Hippocampal formation (tissue), 2 donors: ENCODE results near the gene CCDC149.
A peak's percentile ranks its signal among the peaks of the same experiment; 100 is the strongest.

Experiments
- DNase-seq, 2 donors: peaks; one replicate each; lab custom pipeline; 2025; lab: John Stamatoyannopoulos, UW

CCDC149 gene

GRCh38 chr4:24802648-24803047, 110.2 kb downstream of the CCDC149 start:
- no peak for DNase-seq

GRCh38 chr4:24801136-24801855, 111.5 kb downstream of the CCDC149 start:
- DNase-seq: no peak

GRCh38 chr4:24800325-24800895, 112.4 kb downstream of the CCDC149 start:
- DNase-seq: no peak

GRCh38 chr4:24799544-24800324, 113.1 kb downstream of the CCDC149 start:
- no peak for DNase-seq

GRCh38 chr4:24799196-24799543, 113.7 kb downstream of the CCDC149 start:
- DNase-seq: no peak

- DNase-seq: no peak
Observed at GRCh38 chr4:24798036-24798610, 114.7 kb downstream of the CCDC149 start.

GRCh38 chr4:24796620-24797019, 116.2 kb downstream of the CCDC149 start:
- no peak for DNase-seq

GRCh38 chr4:24795666-24796381, 117.0 kb downstream of the CCDC149 start:
- no peak for DNase-seq

- DNase-seq: peak in 1 of 2 donors; percentile 13
Observed at GRCh38 chr4:24794916-24795665, 117.8 kb downstream of the CCDC149 start, which contains the start of gene SOD3. SOD3 (plus strand) TSS chr4:24795573; CDS start chr4:24799522, 3,949 bp downstream.

- no peak for DNase-seq
Observed at GRCh38 chr4:24794480-24794879, 118.4 kb downstream of the CCDC149 start.

- DNase-seq: no peak
Observed at GRCh38 chr4:24794051-24794450, 118.8 kb downstream of the CCDC149 start.

- DNase-seq: no peak
Observed at GRCh38 chr4:24793219-24794005, 119.4 kb downstream of the CCDC149 start.

GRCh38 chr4:24792552-24792951, 120.3 kb downstream of the CCDC149 start:
- DNase-seq: no peak

GRCh38 chr4:24791043-24791442, 121.8 kb downstream of the CCDC149 start:
- no peak for DNase-seq

GRCh38 chr4:24783506-24783905, 129.3 kb downstream of the CCDC149 start:
- DNase-seq: no peak

GRCh38 chr4:24781999-24782745, 130.7 kb downstream of the CCDC149 start:
- no peak for DNase-seq

GRCh38 chr4:24780936-24781495, 131.8 kb downstream of the CCDC149 start:
- no peak for DNase-seq

- DNase-seq: no peak
Observed at GRCh38 chr4:24778464-24779225, 134.2 kb downstream of the CCDC149 start.
